Neural progenitor cell (in vitro differentiated cells): Measurements from ENCODE around the gene MSN.

Source experiments
- CTCF ChIP-seq: fragments of 200-600 bp; sonication (generic); IDR thresholded peaks from 2 replicates; pipeline ENCODE4 v1.5.1; 2017; ENCODE audit warnings: antibody characterized with exemption, mild to moderate bottlenecking
- EZH2 ChIP-seq: fragments of 200-600 bp; sonication (generic); IDR thresholded peaks from 2 replicates; pipeline ENCODE4 v1.6.1; 2017; ENCODE audit warnings: antibody characterized with exemption, mild to moderate bottlenecking, moderate library complexity
- EZH2phosphoT487 ChIP-seq: fragments of 200-600 bp; sonication (generic); IDR thresholded peaks from 2 replicates; pipeline ENCODE4 v1.6.1; 2017; ENCODE audit warnings: antibody characterized with exemption

DNA sequence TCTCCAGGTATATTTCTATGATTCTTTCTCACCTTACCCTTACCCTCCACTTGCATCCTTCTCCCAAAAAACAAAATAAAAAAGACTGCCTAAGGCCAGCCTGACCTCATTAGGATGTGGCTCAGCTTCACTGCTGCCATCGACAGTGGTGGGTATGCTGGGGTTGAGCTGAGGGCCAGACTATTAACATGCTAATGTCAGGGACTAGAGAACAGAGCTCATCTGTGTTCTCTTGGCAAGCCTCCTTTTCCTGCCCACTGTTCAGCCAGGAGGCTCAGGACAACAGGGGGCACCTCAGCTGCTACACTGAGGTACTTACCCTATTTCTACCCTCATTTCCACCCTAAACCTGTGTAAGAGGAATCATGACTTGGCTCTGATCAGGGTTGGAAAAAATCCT, 59.3 kb downstream of the MSN start:
- no peak for TF ChIP-seq CTCF
- no peak for TF ChIP-seq EZH2phosphoT487
- TF ChIP-seq EZH2: no peak
